Fibroblast of lung (primary cell): ENCODE results near the gene TEDC1.

ENCODE experiments used
- CTCF ChIP-seq, 2 donors: IDR thresholded peaks in 1 of 2; conservative IDR thresholded peaks in 1 of 2; 1 replicate in 1 of 2; 2 replicates in 1 of 2; pipeline ENCODE4 v1.5.1; 2011 to 2012; ENCODE audit warnings: low read length in 2 of 2, control low read depth in 1 of 2, inconsistent platforms in 1 of 2, low read depth in 1 of 2, mild to moderate bottlenecking in 1 of 2
- EZH2 ChIP-seq: IDR thresholded peaks from 2 replicates; pipeline ENCODE4 v1.5.1; 2012; ENCODE audit warnings: low read length, control low read depth, mild to moderate bottlenecking; ENCODE audit errors: missing control alignments

GRCh38 chr14:105447651-105448640 lies 43.1 kb upstream of the TEDC1 start:
- no peak for TF ChIP-seq CTCF (conservative IDR thresholded peaks at IDR 0.05 in 1 of 2, IDR thresholded peaks at IDR 0.05 in 1 of 2; ENCODE audit: low read depth in 1 of 2, low read length in 2 of 2)
- TF ChIP-seq EZH2: no peak
